Mammary epithelial cell (primary cell): ENCODE measurements around the gene ERN2.

Experiments used
- CTCF ChIP-seq, 2 donors: IDR thresholded peaks in 1 of 2; conservative IDR thresholded peaks in 1 of 2; 2 replicates each; pipeline ENCODE4 v1.5.1; 2011 to 2012; ENCODE audit warnings: inconsistent platforms in 2 of 2, low read length in 2 of 2, mild to moderate bottlenecking in 2 of 2, control low read depth in 1 of 2, low read depth in 1 of 2; ENCODE audit not compliant: insufficient read depth in 1 of 2; ENCODE audit errors: extremely low read depth in 1 of 2
- EZH2 ChIP-seq: IDR thresholded peaks from 2 replicates; pipeline ENCODE4 v1.6.1; 2012; ENCODE audit warnings: low read length, inconsistent platforms, borderline replicate concordance

- TF ChIP-seq CTCF (conservative IDR thresholded peaks at IDR 0.05 in 1 of 2, IDR thresholded peaks at IDR 0.05 in 1 of 2; ENCODE audit: extremely low read depth in 1 of 2, insufficient read depth in 1 of 2, low read depth in 1 of 2, low read length in 2 of 2) (no peak), EZH2 (no peak)
Measured at GRCh38 chr16:23724785-23725131, 11.7 kb upstream of the ERN2 start.
